ENCODE data around the gene HCST. TPM values are rescaled to one million over a fixed set of nuclear protein-coding genes. Genes with fewer than 3 reads are reported as not detected.

The HCST gene
- total and polyA plus RNA-seq, 5 donors: 2.3 to 4.4 (median 2.6) TPM

DNA sequence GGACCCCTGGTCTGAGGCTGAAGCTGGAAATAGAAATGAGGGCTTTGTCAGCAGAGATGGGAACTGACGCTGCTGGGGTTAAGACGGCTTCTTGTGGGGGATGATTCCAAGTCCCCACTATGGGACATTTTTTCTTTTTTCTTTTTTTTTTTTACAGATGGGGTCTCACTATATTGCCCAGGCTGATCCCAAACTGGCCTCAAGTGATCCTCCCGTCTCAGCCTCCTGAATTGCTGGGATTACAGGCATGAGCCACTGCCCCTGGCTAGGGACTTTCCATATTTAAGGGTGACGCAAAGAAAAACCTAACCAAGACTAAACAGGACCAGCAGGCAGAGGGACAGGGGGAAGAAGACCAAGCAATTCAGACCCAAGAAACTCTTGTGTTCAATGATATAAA, 43.9 kb downstream of the HCST start:
- Histone ChIP-seq H3K4me1 (ENCODE audit: control insufficient read depth, insufficient read depth, low read length) (no peaks in the 10 kb centered on the region), H3K9me3 (ENCODE audit: control insufficient read depth, low read length) (no peaks in the 10 kb centered on the region), H3K4me3 (ENCODE audit: low read length) (no peak overlapping the region), H3K27ac (ENCODE audit: low read length) (no peak overlapping the region), H3K27me3 (ENCODE audit: control insufficient read depth, insufficient read depth) (no peaks in the 10 kb centered on the region)
- WGBS: 89% methylated on average over 4 of the region's 4 CpGs
- ATAC-seq (no peak), DNase-seq (no peak)
- intact Hi-C loops (cut with DNase I): no loop called here

DNA sequence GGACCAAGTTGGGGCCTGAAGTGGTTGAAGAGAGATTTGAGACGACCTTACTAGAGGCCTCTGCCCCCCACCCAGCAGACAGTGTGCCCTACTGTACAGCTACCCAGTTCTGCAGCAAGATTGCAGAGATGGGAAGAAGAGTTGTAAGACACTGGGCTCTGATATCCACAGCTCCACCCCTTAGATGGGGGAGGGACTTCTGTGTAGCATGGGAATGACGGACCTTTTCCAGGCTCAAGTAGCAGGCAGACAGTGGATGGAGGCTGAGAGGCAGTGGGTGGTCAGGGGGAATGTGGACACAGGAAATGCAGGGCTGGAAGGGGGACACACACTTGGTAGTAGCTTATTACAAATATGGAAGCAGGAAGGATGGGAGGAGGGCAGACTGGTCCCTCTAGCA, 46.8 kb downstream of the HCST start:
- Histone ChIP-seq H3K9me3 (ENCODE audit: control insufficient read depth, low read length) (no peaks in the 10 kb centered on the region), H3K4me3 (ENCODE audit: low read length) (no peak overlapping the region), H3K4me1 (ENCODE audit: control insufficient read depth, insufficient read depth, low read length) (no peaks in the 10 kb centered on the region), H3K27me3 (ENCODE audit: control insufficient read depth, insufficient read depth) (no peaks in the 10 kb centered on the region), H3K27ac (ENCODE audit: low read length) (no peak overlapping the region)
- DNase-seq (no peak), ATAC-seq (no peak)
- WGBS: 29% methylated on average over 2 of the region's 2 CpGs
- intact Hi-C loops (cut with DNase I): no loop called here

Other genes starting within 250 kb of the HCST start
- not detected for gene UPK1A, start 236.0 kb upstream of the HCST start, total RNA-seq
- not detected for gene UPK1A, start 236.0 kb upstream of the HCST start, polyA plus RNA-seq
- not detected for gene ZBTB32, start 198.0 kb upstream of the HCST start, total RNA-seq
- not detected for gene ZBTB32, start 198.0 kb upstream of the HCST start, polyA plus RNA-seq
- 10 to 100 TPM; 14.7 to 19.1 (median 17.8) TPM for gene KMT2B, start 184.5 kb upstream of the HCST start, total RNA-seq
- gene KMT2B, start 184.5 kb upstream of the HCST start, polyA plus RNA-seq: 13.8 TPM
- 1 to 10 TPM; 1.8 to 6.3 (median 4.4) TPM for gene IGFLR1, start 160.1 kb upstream of the HCST start, total RNA-seq
- gene IGFLR1, start 160.1 kb upstream of the HCST start, polyA plus RNA-seq: 4.7 TPM
- 10 to 100 TPM; 19.6 to 31.3 (median 22.8) TPM for gene U2AF1L4, start 157.1 kb upstream of the HCST start, total RNA-seq
- gene U2AF1L4, start 157.1 kb upstream of the HCST start, polyA plus RNA-seq: 32.3 TPM
- 10 to 100 TPM; 40.0 to 50.4 (median 43.8) TPM for gene PSENEN, start 156.9 kb upstream of the HCST start, total RNA-seq
- gene PSENEN, start 156.9 kb upstream of the HCST start, polyA plus RNA-seq: 69.7 TPM
- gene LIN37, start 154.0 kb upstream of the HCST start, total RNA-seq: 10 to 100 TPM in 2 of 4 donors, 1 to 10 TPM in 2; 8.2 to 14.6 (median 10.3) TPM
- gene LIN37, start 154.0 kb upstream of the HCST start, polyA plus RNA-seq: 17.9 TPM
- gene HSPB6, start 145.5 kb upstream of the HCST start, total RNA-seq: 100 to 1,000 TPM; 107 to 207 (median 148) TPM
- 209 TPM for gene HSPB6, start 145.5 kb upstream of the HCST start, polyA plus RNA-seq
- gene PROSER3, start 144.4 kb upstream of the HCST start, total RNA-seq: 10 to 100 TPM in 1 of 4 donors, 1 to 10 TPM in 3; 5.6 to 10.3 (median 7.4) TPM
- 6.4 TPM for gene PROSER3, start 144.4 kb upstream of the HCST start, polyA plus RNA-seq
- 10 to 100 TPM in 1 of 4 donors, 1 to 10 TPM in 3; 1.5 to 11.8 (median 4.9) TPM for gene ARHGAP33, start 127.0 kb upstream of the HCST start, total RNA-seq
- 4.3 TPM for gene ARHGAP33, start 127.0 kb upstream of the HCST start, polyA plus RNA-seq
- gene PRODH2, start 89.7 kb upstream of the HCST start, total RNA-seq: not detected
- not detected for gene PRODH2, start 89.7 kb upstream of the HCST start, polyA plus RNA-seq
- not detected for gene NPHS1, start 50.0 kb upstream of the HCST start, total RNA-seq
- not detected for gene NPHS1, start 50.0 kb upstream of the HCST start, polyA plus RNA-seq
- gene KIRREL2, start 45.6 kb upstream of the HCST start, total RNA-seq: not detected
- not detected for gene KIRREL2, start 45.6 kb upstream of the HCST start, polyA plus RNA-seq
- 10 to 100 TPM; 18.0 to 26.3 (median 21.0) TPM for gene APLP1, start 34.0 kb upstream of the HCST start, total RNA-seq
- 33.2 TPM for gene APLP1, start 34.0 kb upstream of the HCST start, polyA plus RNA-seq
- gene NFKBID, start 2.0 kb upstream of the HCST start, total RNA-seq: 10 to 100 TPM in 1 of 4 donors, 1 to 10 TPM in 3; 4.4 to 10.7 (median 6.3) TPM
- 6.4 TPM for gene NFKBID, start 2.0 kb upstream of the HCST start, polyA plus RNA-seq
- gene TYROBP, start 5.8 kb downstream of the HCST start, total RNA-seq: 10 to 100 TPM; 37.2 to 52.6 (median 43.3) TPM
- 36.7 TPM for gene TYROBP, start 5.8 kb downstream of the HCST start, polyA plus RNA-seq
- gene LRFN3, start 33.8 kb downstream of the HCST start, total RNA-seq: 10 to 100 TPM in 1 of 4 donors, 1 to 10 TPM in 3; 8.2 to 10.8 (median 9.0) TPM
- gene LRFN3, start 33.8 kb downstream of the HCST start, polyA plus RNA-seq: 8.4 TPM
- 10 to 100 TPM; 10.9 to 14.9 (median 13.3) TPM for gene SDHAF1, start 92.7 kb downstream of the HCST start, total RNA-seq
- gene SDHAF1, start 92.7 kb downstream of the HCST start, polyA plus RNA-seq: 11.2 TPM
- gene SYNE4, start 106.3 kb downstream of the HCST start, total RNA-seq: under 1 TPM in 3 of 4 donors, not detected in 1; 0.12 to 0.25 (median 0.14) TPM
- 0.18 TPM for gene SYNE4, start 106.3 kb downstream of the HCST start, polyA plus RNA-seq
- 10 to 100 TPM in 3 of 4 donors, 1 to 10 TPM in 1; 8.8 to 16.3 (median 12.0) TPM for gene ALKBH6, start 111.7 kb downstream of the HCST start, total RNA-seq
- 18.0 TPM for gene ALKBH6, start 111.7 kb downstream of the HCST start, polyA plus RNA-seq
- gene CLIP3, start 130.3 kb downstream of the HCST start, total RNA-seq: 10 to 100 TPM in 3 of 4 donors, 1 to 10 TPM in 1; 8.7 to 11.3 (median 10.3) TPM
- 4.8 TPM for gene CLIP3, start 130.3 kb downstream of the HCST start, polyA plus RNA-seq
- 1 to 10 TPM; 1.6 to 4.5 (median 3.9) TPM for gene THAP8, start 151.8 kb downstream of the HCST start, total RNA-seq
- 6.6 TPM for gene THAP8, start 151.8 kb downstream of the HCST start, polyA plus RNA-seq
- gene WDR62, start 152.4 kb downstream of the HCST start, total RNA-seq: 10 to 100 TPM in 1 of 4 donors, 1 to 10 TPM in 3; 2.8 to 16.3 (median 8.0) TPM
- 10.6 TPM for gene WDR62, start 152.4 kb downstream of the HCST start, polyA plus RNA-seq
- not detected for gene OVOL3, start 208.6 kb downstream of the HCST start, total RNA-seq
- gene OVOL3, start 208.6 kb downstream of the HCST start, polyA plus RNA-seq: not detected
- 100 to 1,000 TPM in 3 of 4 donors, 10 to 100 TPM in 1; 96.6 to 140 (median 122) TPM for gene POLR2I, start 212.3 kb downstream of the HCST start, total RNA-seq
- 121 TPM for gene POLR2I, start 212.3 kb downstream of the HCST start, polyA plus RNA-seq
- gene TBCB, start 212.9 kb downstream of the HCST start, total RNA-seq: 10 to 100 TPM; 76.8 to 99.7 (median 80.3) TPM
- 101 TPM for gene TBCB, start 212.9 kb downstream of the HCST start, polyA plus RNA-seq
- gene CAPNS1, start 237.5 kb downstream of the HCST start, total RNA-seq: 100 to 1,000 TPM; 542 to 668 (median 632) TPM
- 726 TPM for gene CAPNS1, start 237.5 kb downstream of the HCST start, polyA plus RNA-seq
- gene COX7A1, start 249.9 kb downstream of the HCST start, total RNA-seq: 1,000 to 10,000 TPM; 1,675 to 2,458 (median 2,091) TPM
- 1,566 TPM for gene COX7A1, start 249.9 kb downstream of the HCST start, polyA plus RNA-seq

Data from right cardiac atrium (tissue), 5 donors.